ENCODE measurements around the gene FAM120B.

Gene FAM120B

GRCh38 chr6:170363255-170363654, 56.7 kb downstream of the FAM120B start:
- no peak for DNase-seq

- no peak for DNase-seq
Measured at GRCh38 chr6:170365121-170365520, 58.6 kb downstream of the FAM120B start.

DNA sequence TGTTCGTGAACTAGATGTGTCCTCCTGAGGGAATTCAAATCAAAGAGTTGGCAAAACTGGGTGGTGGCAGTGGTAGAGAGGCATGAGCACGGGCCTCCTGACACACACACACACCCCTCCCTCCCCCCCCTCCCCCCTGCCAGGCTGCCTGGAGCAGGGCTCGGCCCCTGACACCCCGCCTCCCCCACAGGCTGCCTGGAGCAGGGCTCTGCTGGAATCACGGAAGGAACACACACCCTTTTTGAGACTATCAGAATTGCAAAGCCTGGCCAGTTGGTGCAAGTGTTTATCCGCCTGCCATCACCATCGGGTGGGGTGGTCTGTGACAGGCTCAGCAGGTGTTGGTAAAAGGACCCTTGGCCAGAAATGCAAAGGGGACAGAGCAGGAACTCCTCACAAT, 59.0 kb downstream of the FAM120B start:
- no peak for DNase-seq

- DNase-seq, result no peak
Measured at GRCh38 chr6:170366248-170366960, 59.8 kb downstream of the FAM120B start.

DNA sequence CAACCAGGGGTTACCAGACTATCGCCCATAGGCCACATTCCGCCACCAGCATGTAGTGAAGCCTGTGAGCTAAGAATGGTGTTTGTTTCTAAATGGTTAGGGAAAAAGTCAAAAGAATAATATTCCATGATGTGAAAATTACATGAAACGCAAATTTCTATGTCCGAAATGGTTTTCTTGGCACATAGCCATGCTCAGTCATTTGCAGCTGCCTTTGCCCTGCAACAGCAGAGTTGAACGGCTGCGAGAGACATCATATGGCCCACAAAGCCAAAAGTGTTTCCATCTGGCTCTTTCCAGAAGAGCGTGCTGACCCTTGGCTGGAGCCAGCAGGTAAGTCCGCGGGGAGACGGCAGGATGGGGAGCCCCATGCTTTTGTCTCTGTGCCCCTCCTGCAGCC, 60.7 kb downstream of the FAM120B start:
- DNase-seq, result no peak

GRCh38 chr6:170368544-170368943, 62.0 kb downstream of the FAM120B start:
- DNase-seq, result no peak

GRCh38 chr6:170369403-170369802, 62.8 kb downstream of the FAM120B start:
- no peak for DNase-seq

GRCh38 chr6:170370416-170370815, 63.9 kb downstream of the FAM120B start:
- no peak for DNase-seq

DNA sequence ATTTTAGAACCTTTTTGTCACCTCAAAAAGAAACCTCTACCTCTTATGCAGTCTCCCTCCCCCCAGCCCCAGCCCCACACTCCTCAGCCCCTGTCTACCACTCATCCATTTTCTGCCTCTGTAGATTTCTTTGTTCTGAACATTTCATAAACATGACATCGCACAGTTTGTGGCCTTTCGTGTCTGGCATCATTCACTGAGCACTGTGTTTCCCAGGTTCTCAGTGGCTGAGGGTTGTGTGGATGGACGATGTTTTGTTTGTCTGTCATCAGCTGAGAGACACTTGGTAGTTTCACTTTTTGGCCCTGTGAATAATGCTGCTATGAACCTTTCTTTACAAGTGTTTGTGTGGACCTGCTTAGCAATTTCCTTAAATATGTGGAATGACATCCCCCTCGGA, 64.5 kb downstream of the FAM120B start:
- DNase-seq, result no peak

- no peak for DNase-seq
Measured at GRCh38 chr6:170371588-170371987, 65.0 kb downstream of the FAM120B start.

DNA sequence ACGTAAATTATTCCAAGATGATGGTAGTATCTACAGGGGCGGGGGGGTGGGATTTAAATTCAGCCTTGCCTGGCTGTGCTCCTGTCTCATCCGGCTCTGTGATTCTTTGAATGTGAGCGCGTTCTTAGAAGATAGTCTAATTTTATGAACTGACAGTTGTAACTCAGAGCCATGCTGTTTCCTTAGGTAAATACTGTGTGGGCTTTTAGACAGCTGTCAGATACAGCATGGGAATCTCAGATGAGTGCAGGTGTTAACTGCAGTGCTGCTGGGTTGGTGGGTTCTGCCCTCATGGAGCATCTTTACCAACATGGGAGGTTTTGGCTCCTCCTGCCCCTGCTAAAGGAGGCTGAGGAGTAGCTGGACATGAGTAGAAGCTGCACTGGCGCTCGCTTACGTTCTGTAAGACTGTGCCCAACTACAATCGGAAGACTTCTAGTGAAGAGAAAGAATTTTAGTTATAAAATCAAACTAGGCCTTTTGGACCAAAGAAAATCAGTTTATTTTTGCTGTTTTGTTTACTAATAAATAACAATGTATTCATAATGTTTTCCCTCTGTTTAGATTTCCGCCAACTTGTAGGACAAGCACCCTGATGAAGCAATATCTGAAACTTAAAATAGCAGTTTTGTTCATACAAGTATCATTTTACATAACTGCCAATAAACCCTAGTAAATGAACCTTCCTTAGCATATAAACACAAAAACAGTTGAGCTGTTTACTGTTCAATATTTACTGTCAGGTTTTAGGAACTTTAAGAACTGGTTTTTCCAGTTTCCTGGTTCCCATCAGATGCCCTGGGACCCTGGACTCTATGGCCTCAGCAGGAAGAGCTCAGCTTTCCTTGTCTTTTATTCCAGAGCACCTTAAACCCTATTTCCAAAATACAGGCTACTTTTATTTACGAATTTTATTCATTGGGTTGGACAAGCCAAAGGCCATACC, 66.1 kb downstream of the FAM120B start:
- DNase-seq, result no peak

DNA sequence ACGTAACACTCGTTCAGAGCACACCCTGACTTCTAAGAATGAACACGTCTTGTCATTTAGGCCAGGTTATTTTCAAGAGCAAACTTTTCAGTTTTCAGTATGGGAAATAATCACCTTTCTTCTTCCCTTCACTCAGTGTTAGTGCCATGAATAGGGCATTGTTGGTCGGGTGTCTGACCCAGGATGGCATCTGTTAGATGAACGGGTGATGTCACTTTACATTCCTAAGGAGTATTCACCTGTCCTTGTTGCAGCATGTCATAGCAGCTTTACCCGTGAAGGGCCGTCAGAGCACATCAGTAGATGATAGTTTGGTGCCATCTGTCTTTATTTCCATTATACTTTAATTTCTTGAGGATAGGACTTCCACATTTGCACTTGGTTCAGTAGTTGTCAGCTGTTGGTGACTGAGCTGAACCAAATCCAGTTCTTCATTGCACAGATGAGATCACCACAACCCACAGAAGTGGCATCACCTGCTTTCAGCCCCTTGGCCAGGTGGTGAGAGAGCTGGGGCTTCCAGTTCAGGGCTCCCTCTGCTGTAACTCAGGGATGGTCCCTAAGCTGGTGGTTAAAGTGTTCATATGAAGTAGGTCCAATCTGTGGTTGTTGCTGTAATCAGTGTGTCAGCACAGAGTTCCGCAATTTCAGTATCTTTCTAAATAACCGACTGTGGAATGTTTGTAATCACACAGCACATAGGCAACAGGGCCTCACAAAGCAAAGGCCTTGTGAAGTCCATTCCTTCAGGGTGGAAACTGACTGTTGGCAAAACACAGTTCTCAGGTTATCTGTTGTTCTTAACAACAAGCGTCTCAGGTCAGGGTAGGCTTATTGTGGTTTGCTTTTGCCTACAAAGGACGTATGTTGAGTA, 68.2 kb downstream of the FAM120B start:
- no peak for DNase-seq

- no peak for DNase-seq
Measured at GRCh38 chr6:170375661-170376060, 69.1 kb downstream of the FAM120B start.

DNA sequence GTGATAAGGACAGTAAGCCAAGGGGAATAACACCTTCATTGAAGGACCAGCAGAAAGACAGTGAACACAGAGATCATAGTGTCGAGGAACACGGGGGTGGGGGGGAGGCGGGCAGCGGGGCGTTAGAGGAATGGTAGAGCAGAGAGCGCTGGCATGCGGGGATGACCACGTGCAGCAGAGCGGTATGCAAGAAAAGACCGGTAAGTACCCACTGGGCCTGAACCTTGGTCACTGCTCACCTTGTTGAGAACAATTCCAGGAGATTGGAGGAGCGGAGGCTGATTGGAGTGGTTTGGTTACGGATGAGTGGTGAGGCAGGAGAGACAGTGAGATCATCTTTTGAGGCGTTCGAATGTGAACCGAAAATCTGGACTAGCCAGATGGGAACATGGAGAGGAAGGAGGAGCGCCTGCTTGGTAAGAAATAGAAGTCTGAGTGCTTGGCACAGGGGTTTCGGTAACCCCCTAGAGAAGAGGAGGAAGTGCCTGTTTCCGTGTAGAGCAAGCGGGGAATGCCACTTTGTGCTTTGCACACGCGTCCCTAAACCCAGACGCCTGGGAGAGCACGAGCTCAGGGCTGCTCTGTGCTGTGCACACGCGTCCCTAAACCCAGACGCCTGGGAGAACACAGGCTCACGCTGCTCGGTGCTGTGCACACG, 70.0 kb downstream of the FAM120B start:
- DNase-seq, result no peak

DNA sequence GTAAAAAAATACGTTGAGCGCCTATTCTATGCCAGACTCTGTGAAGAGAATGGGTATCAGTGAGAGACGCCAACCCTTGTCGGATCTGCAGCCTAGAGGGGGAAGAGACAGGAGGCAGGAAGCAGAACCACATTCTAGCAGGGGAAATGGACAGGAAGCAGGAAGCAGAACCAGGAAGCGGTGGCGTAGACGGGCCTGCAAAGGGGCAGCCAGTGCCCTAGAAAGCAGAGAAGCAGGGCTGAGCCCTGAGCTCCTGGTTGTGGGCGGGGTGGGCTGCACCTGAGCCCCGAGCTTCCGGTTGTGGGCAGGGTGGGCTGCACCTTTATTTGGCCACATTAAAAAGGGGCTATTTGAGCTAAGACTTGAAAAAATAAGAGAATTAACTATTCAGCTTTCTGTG, 71.9 kb downstream of the FAM120B start:
- peak; percentile 7 to 28 for DNase-seq

DNA sequence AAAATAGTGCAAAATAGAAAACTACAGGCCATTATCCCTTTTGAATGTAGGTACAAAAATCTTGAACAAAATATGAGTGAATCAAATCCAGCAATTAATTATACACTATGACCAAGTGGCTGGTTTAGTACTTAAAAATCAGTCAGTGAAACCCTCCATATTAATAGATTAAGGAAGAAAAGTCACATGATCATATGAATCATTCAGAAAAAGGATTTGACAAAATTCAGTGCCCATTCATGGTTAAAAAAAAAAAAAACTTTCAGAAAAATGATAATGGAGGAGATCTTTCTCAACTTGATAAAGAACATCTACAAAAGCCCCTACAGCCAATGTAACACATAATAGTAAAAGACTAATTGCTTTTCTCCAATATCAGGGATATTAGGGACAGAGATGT, 75.0 kb downstream of the FAM120B start:
- no peak for DNase-seq

- no peak for DNase-seq
Measured at GRCh38 chr6:170383466-170384035, 77.0 kb downstream of the FAM120B start.

DNA sequence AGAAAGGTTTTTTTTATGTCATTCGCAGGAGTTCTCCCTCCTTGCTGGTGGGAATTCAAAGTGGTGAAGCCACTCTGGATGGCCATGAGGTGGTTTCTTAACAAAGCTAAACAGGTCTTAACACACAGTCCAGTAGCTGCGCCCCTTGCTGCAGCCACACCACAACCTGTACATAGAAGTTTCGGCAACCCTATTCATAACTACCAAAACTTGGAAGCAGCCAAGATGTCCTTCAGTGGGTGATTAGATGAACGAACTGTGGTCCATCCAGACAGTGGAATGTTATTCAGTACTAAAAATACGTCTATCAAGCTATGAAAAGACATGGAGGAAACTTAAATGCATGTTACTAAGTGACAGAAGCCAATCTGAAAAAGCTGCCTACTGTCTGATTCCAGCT, 78.9 kb downstream of the FAM120B start:
- DNase-seq, result no peak

DNA sequence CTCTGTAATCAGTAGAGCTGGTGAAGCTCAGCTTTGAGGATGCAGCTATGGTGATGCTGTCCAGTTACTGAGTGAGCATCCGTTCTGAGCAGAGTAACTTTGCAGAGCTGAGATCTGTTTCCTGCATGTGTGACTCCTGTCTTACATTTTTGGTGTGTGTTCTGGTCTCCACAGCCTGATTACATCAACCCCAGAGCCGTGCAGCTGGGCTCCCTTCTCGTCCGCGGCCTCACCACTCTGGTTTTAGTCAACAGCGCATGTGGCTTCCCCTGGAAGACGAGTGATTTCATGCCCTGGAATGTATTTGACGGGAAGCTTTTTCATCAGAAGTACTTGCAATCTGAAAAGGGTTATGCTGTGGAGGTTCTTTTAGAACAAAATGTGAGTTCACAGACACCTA, 81.6 kb downstream of the FAM120B start:
- no peak for DNase-seq

- DNase-seq, result no peak
Measured at GRCh38 chr6:170393033-170393432, 86.5 kb downstream of the FAM120B start.

- no peak for DNase-seq
Measured at GRCh38 chr6:170393807-170394399, 87.3 kb downstream of the FAM120B start.

DNA sequence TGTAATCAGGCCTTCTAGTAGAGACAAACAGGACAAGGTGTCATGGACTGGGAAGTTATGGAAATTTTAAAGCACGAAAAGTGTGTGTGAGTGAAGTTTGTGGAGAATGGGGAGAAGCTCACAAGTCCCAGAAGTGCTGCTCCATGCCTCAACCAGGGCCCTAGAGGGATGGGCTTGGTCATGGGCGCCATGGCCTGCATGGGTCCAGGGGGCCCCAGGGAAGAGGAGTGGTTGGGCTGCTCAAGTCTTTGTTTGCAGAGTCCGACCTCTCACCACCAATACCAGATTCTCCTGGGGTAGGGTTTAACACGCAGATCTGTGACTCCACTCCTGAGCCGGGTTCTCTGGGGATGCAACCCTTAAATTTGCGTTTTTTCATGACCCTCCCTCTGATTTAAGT, 88.4 kb downstream of the FAM120B start:
- no peak for DNase-seq
